ENCODE measurements around the gene CFAP46. TPM values are rescaled to one million over a fixed set of nuclear protein-coding genes. Genes with fewer than 3 reads are reported as not detected.
A peak's percentile ranks its signal among the peaks of the same experiment; 100 is the strongest.

The CFAP46 gene
- total RNA-seq, 1 donor: 0.09 TPM

- TF ChIP-seq CTCF (IDR thresholded peaks at IDR 0.05; ENCODE audit: insufficient read depth, low read length): no peak
- no peak for DNase-seq (ENCODE audit: low read depth)
- no peak overlapping the region for H3K4me3 ChIP-seq (ENCODE audit: low read depth, low read length)
Observed at GRCh38 chr10:132984008-132984295, 41.6 kb upstream of the CFAP46 start.

- no peak for DNase-seq (ENCODE audit: low read depth)
- TF ChIP-seq CTCF (IDR thresholded peaks at IDR 0.05; ENCODE audit: insufficient read depth, low read length): no peak
- H3K4me3 ChIP-seq (ENCODE audit: low read depth, low read length): no peak overlapping the region
Observed at GRCh38 chr10:132983252-132984007, 41.1 kb upstream of the CFAP46 start.

GRCh38 chr10:132982301-132982989 lies 40.1 kb upstream of the CFAP46 start:
- H3K4me3 ChIP-seq (ENCODE audit: low read depth, low read length): no peak overlapping the region
- TF ChIP-seq CTCF (IDR thresholded peaks at IDR 0.05; ENCODE audit: insufficient read depth, low read length): no peak
- DNase-seq (ENCODE audit: low read depth): peak; percentile 35

GRCh38 chr10:132981746-132982145 lies 39.4 kb upstream of the CFAP46 start:
- no peak for TF ChIP-seq CTCF (IDR thresholded peaks at IDR 0.05; ENCODE audit: insufficient read depth, low read length)
- H3K4me3 ChIP-seq (ENCODE audit: low read depth, low read length): no peak overlapping the region
- DNase-seq (ENCODE audit: low read depth): no peak

- TF ChIP-seq CTCF (IDR thresholded peaks at IDR 0.05; ENCODE audit: insufficient read depth, low read length): no peak
- no peak for DNase-seq (ENCODE audit: low read depth)
- H3K4me3 ChIP-seq (ENCODE audit: low read depth, low read length): no peak overlapping the region
Observed at GRCh38 chr10:132981173-132981555, 38.8 kb upstream of the CFAP46 start.

GRCh38 chr10:132980426-132981172 lies 38.2 kb upstream of the CFAP46 start:
- TF ChIP-seq CTCF (IDR thresholded peaks at IDR 0.05; ENCODE audit: insufficient read depth, low read length): no peak
- no peak overlapping the region for H3K4me3 ChIP-seq (ENCODE audit: low read depth, low read length)
- DNase-seq (ENCODE audit: low read depth): no peak

Data from fibroblast of the aortic adventitia (primary cell).